SK-N-SH (cell line): Measurements from ENCODE around the gene WWC1. TPM values are rescaled to one million over a fixed set of nuclear protein-coding genes. Genes with fewer than 3 reads are reported as not detected.

Source experiments
- CTCF ChIA-PET: fragments of 300-600, 350-600 bp; formaldehyde crosslinking; extraction: SDS; loops from one replicate; lab custom pipeline; 2021; lab: Yijun Ruan, JAX
- POLR2A ChIA-PET: fragments of 350-600 bp; sonication (Branson Sonifier 250); formaldehyde crosslinking; extraction: SDS; loops from one replicate; lab custom pipeline; 2020; ENCODE audit warnings: antibody characterized with exemption, inconsistent platforms; lab: Yijun Ruan, JAX
- DNase-seq: peaks from one replicate; pipeline ENCODE4 v3.0.0; 2012
- H2AFZ ChIP-seq: fragments of 200-600 bp; sonication (generic); 2 replicates; pipeline ENCODE4 v1.8.1; 2016; ENCODE audit warnings: antibody characterized with exemption, mild to moderate bottlenecking, low read depth
- H3F3A ChIP-seq: fragments of 200-600 bp; sonication (generic); replicated peaks from 2 replicates; pipeline ENCODE3; 2016; ENCODE audit warnings: antibody characterized with exemption, mild to moderate bottlenecking; ENCODE audit not compliant: insufficient read depth
- H3K27ac ChIP-seq, 2 experiments: fragments of 200-500 bp in 1 of 2; fragments of 200-600 bp in 1 of 2; sonication (Bioruptor generic) in 1 of 2; sonication (generic), shearing (Covaris generic) in 1 of 2; 2 replicates each; pipeline versions ENCODE4 v1.5.1 to v1.6.1; 2014 to 2016; ENCODE audit warnings: low read depth in 2 of 2, inconsistent platforms in 1 of 2, low read length in 1 of 2, mild to moderate bottlenecking in 1 of 2, mixed read lengths in 1 of 2
- H3K27me3 ChIP-seq: fragments of 200-600 bp; sonication (generic), shearing (Covaris generic); 2 replicates; pipeline ENCODE4 v1.6.1; 2016; ENCODE audit warnings: mixed run types; ENCODE audit not compliant: insufficient read depth
- H3K36me3 ChIP-seq, 2 experiments: fragments of 200-500 bp in 1 of 2; fragments of 200-600 bp in 1 of 2; sonication (Bioruptor generic) in 1 of 2; sonication (generic) in 1 of 2; replicated peaks in 1 of 2; 2 replicates each; pipeline versions ENCODE3 to v1.5.1; 2014 to 2016; ENCODE audit warnings: low read length in 1 of 2, mild to moderate bottlenecking in 1 of 2; ENCODE audit not compliant: insufficient read depth in 2 of 2, control insufficient read depth in 1 of 2
- H3K4me1 ChIP-seq, 2 experiments: fragments of 200-500 bp in 1 of 2; fragments of 200-600 bp in 1 of 2; sonication (Bioruptor generic) in 1 of 2; sonication (generic), shearing (Covaris generic) in 1 of 2; 2 replicates each; pipeline versions ENCODE4 v1.5.1 to v1.6.1; 2014 to 2016; ENCODE audit warnings: low read depth in 1 of 2, low read length in 1 of 2, mixed run types in 1 of 2; ENCODE audit not compliant: insufficient read depth in 2 of 2, control insufficient read depth in 1 of 2
- H3K4me2 ChIP-seq: fragments of 200-600 bp; sonication (generic), shearing (Covaris generic); 2 replicates; pipeline ENCODE4 v1.6.1; 2017; ENCODE audit warnings: mixed run types
- H3K4me3 ChIP-seq, 2 experiments: fragments of 200-500 bp in 1 of 2; fragments of 200-600 bp in 1 of 2; sonication (Bioruptor generic) in 1 of 2; sonication (generic), shearing (Covaris generic) in 1 of 2; 2 replicates each; pipeline versions ENCODE4 v1.5.1 to v1.8.1; 2014 to 2016; ENCODE audit warnings: low read depth in 2 of 2, inconsistent platforms in 1 of 2, low read length in 1 of 2, mild to moderate bottlenecking in 1 of 2, mixed read lengths in 1 of 2, moderate library complexity in 1 of 2
- H3K79me2 ChIP-seq: fragments of 200-600 bp; sonication (generic); 2 replicates; pipeline ENCODE4 v1.8.1; 2017; ENCODE audit warnings: mild to moderate bottlenecking; ENCODE audit not compliant: insufficient read depth
- H3K9ac ChIP-seq: fragments of 200-600 bp; sonication (generic); 2 replicates; pipeline ENCODE4 v1.6.1; 2017; ENCODE audit warnings: mixed run types
- H3K9me2 ChIP-seq: fragments of 200-600 bp; sonication (generic); 2 replicates; pipeline ENCODE4 v1.6.1; 2017; ENCODE audit warnings: mixed run types
- H3K9me3 ChIP-seq: fragments of 200-600 bp; sonication (generic); 2 replicates; pipeline ENCODE4 v1.6.1; 2017; ENCODE audit warnings: mixed run types, mild to moderate bottlenecking, moderate library complexity
- H4K20me1 ChIP-seq: fragments of 200-600 bp; sonication (generic); 2 replicates; pipeline ENCODE4 v1.6.1; 2017; ENCODE audit warnings: mild to moderate bottlenecking, mixed run types; ENCODE audit not compliant: insufficient read depth
- CHD2 ChIP-seq: fragments of 150-350 bp; IDR thresholded peaks from 2 replicates; pipeline ENCODE4 v1.6.1; 2018; ENCODE audit warnings: low read length; ENCODE audit not compliant: partially characterized antibody
- ELF1 ChIP-seq: IDR thresholded peaks from 2 replicates; pipeline ENCODE4 v1.4.0; 2012
- EZH2phosphoT487 ChIP-seq: fragments of 200-600 bp; sonication (generic); IDR thresholded peaks from 2 replicates; pipeline ENCODE4 v1.6.1; 2017; ENCODE audit warnings: low read depth, mixed run types, mild to moderate bottlenecking, antibody characterized with exemption, moderate library complexity, borderline replicate concordance
- GABPA ChIP-seq: IDR thresholded peaks from 2 replicates; pipeline ENCODE4 v1.4.0; 2012; ENCODE audit warnings: low read depth, mild to moderate bottlenecking
- GATA2 ChIP-seq: sonication (generic); formaldehyde crosslinking; IDR thresholded peaks from 2 replicates; pipeline ENCODE4 v1.5.0; 2020; ENCODE audit warnings: mild to moderate bottlenecking, missing genetic modification reagents
- JUND ChIP-seq: IDR thresholded peaks from 2 replicates; pipeline ENCODE4 v1.4.0; 2012
- POLR2AphosphoS5 ChIP-seq: IDR thresholded peaks from 2 replicates; pipeline ENCODE4 v1.6.1; 2012; ENCODE audit warnings: low read depth, low read length
- RAD21 ChIP-seq: IDR thresholded peaks from 2 replicates; pipeline ENCODE4 v1.6.1; 2012; ENCODE audit warnings: mild to moderate bottlenecking, low read length
- RCOR1 ChIP-seq: fragments of 150-350 bp; IDR thresholded peaks from 2 replicates; pipeline ENCODE4 v1.6.1; 2017; ENCODE audit warnings: antibody characterized with exemption, low read length
- RFX5 ChIP-seq: IDR thresholded peaks from 2 replicates; pipeline ENCODE4 v1.6.1; 2012; ENCODE audit warnings: mild to moderate bottlenecking, improper control_type of control experiment, low read length
- RXRA ChIP-seq: IDR thresholded peaks from 2 replicates; pipeline ENCODE4 v1.4.0; 2012; ENCODE audit warnings: low read depth, mild to moderate bottlenecking, borderline replicate concordance
- SIN3A ChIP-seq: IDR thresholded peaks from 2 replicates; pipeline ENCODE4 v1.6.1; 2012; ENCODE audit warnings: low read depth, mild to moderate bottlenecking, low read length, moderate library complexity, borderline replicate concordance
- TAF1 ChIP-seq: IDR thresholded peaks from 2 replicates; pipeline ENCODE4 v1.6.1; 2012; ENCODE audit warnings: low read depth, mild to moderate bottlenecking, low read length, moderate library complexity, borderline replicate concordance
- TCF12 ChIP-seq: IDR thresholded peaks from 2 replicates; pipeline ENCODE4 v1.4.0; 2012
- TEAD4 ChIP-seq: IDR thresholded peaks from 2 replicates; pipeline ENCODE4 v1.4.0; 2012; ENCODE audit warnings: mild to moderate bottlenecking, borderline replicate concordance; ENCODE audit not compliant: insufficient read depth
- WGBS: methylation state at CpG from one replicate; pipeline ENCODE4 v1.1.6; 2017; ENCODE audit warnings: low lambda C conversion rate; 5-methylcytosine and 5-hydroxymethylcytosine counted together
- polyA plus RNA-seq, 3 experiments: library from polyadenylated mRNA; depleted of rRNA; stranded (reverse); fragments of >200 nt; gene quantifications; 2 replicates each; pipeline ENCODE4 v1.2.3, GENCODE V29; 2012
- TF ChIP-seq, protein P1 (sequence below): IDR thresholded peaks from 2 replicates; pipeline ENCODE4 v1.6.1; 2012; ENCODE audit warnings: mild to moderate bottlenecking, low read depth, low read length, moderate library complexity
- TF ChIP-seq, protein P2 (sequence below): IDR thresholded peaks from 2 replicates; pipeline ENCODE4 v1.4.0; 2012; ENCODE audit warnings: low read depth, borderline replicate concordance
- TF ChIP-seq, protein P3 (sequence below): IDR thresholded peaks from 2 replicates; pipeline ENCODE4; 2012

The WWC1 gene
- polyA plus RNA-seq, 1 of the 3 experiments (the other 2 are of a cell fraction): 16.9 TPM

DNA sequence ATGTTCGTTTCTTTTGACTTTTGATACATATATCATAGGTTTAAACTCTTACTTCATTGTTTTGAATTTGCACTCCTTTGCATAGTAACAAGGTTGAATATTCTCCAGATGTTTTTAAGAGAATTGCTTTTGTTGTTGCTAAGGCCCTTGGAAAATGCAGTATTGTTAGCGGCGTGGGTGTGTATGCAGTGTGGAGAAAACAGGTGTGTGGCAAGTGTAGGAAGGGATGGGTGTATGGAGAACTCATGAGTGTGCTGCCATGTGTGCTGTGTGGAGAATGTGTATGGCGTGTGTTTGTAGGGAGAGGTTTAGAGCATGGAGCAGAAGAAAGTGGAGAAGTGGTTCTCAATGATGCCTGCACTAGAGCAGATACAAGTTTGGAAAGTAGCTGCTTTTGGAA, 87.3 kb downstream of the WWC1 start:
- peaks cover 0 to 3% of the 10 kb centered on the region in 2 experiments for H3K36me3 ChIP-seq
- H3K4me3 ChIP-seq: no peak overlapping the region
- no peaks in the 10 kb centered on the region for H3K9me2 ChIP-seq
- H3K9ac ChIP-seq: no peak overlapping the region
- 97% methylated on average over 4 of the region's 4 CpGs for WGBS
- no peak overlapping the region for H3K4me2 ChIP-seq
- no peak overlapping the region for H2AFZ ChIP-seq
- H3K27ac ChIP-seq: no peak overlapping the region
- H4K20me1 ChIP-seq: no peaks in the 10 kb centered on the region
- TF ChIP-seq TEAD4: no peak
- no peaks in the 10 kb centered on the region for H3K9me3 ChIP-seq
- no peaks in the 10 kb centered on the region for H3F3A ChIP-seq
- no peak for DNase-seq
- no peaks in the 10 kb centered on the region for H3K4me1 ChIP-seq
- peaks cover 10% of the 10 kb centered on the region; the same call in 1 of the 2 replicates for H3K79me2 ChIP-seq
- CTCF ChIA-PET: no interaction called here
- POLR2A ChIA-PET: no interaction called here
- H3K27me3 ChIP-seq: no peaks in the 10 kb centered on the region

DNA sequence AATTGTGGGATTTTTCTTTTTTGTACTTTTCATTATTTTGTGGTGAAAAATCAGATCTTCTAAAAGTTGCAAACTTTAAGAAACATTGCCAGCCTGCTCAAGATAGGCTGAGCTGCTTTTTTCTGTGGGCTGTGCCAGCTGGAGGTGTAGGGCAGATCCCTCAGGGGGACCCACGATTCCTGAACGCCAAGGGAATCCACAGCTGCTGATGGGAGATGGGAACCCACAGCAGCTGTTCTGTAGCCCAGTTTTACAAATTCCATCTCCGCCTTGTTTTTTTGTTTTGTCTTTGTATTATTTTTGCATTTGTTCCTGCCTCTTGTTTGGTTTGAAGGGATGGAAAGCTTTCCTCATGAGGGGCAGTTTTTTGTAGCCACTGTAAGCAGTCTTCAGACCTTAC, 91.0 kb downstream of the WWC1 start:
- no peaks in the 10 kb centered on the region for H3K9me2 ChIP-seq
- no peaks in the 10 kb centered on the region for H4K20me1 ChIP-seq
- H3K4me1 ChIP-seq: no peaks in the 10 kb centered on the region
- no peak overlapping the region for H3K27ac ChIP-seq
- H3K27me3 ChIP-seq: no peaks in the 10 kb centered on the region
- DNase-seq: no peak
- H3K4me2 ChIP-seq: peak overlapping the region; percentile 48; the same call in 1 of the 2 replicates
- H3K9me3 ChIP-seq: no peaks in the 10 kb centered on the region
- no peak overlapping the region for H3K9ac ChIP-seq
- TF ChIP-seq RAD21 (no peak), TCF12 (no peak), EZH2phosphoT487 (no peak), GABPA (no peak), JUND (no peak), CHD2 (no peak), SIN3A (no peak), POLR2AphosphoS5 (no peak), ELF1 (no peak), GATA2 (CRISPR knock-in tag) (no peak), RFX5 (no peak), TAF1 (no peak), RCOR1 (no peak), RXRA (no peak)
- TF ChIP-seq, protein P1, sequence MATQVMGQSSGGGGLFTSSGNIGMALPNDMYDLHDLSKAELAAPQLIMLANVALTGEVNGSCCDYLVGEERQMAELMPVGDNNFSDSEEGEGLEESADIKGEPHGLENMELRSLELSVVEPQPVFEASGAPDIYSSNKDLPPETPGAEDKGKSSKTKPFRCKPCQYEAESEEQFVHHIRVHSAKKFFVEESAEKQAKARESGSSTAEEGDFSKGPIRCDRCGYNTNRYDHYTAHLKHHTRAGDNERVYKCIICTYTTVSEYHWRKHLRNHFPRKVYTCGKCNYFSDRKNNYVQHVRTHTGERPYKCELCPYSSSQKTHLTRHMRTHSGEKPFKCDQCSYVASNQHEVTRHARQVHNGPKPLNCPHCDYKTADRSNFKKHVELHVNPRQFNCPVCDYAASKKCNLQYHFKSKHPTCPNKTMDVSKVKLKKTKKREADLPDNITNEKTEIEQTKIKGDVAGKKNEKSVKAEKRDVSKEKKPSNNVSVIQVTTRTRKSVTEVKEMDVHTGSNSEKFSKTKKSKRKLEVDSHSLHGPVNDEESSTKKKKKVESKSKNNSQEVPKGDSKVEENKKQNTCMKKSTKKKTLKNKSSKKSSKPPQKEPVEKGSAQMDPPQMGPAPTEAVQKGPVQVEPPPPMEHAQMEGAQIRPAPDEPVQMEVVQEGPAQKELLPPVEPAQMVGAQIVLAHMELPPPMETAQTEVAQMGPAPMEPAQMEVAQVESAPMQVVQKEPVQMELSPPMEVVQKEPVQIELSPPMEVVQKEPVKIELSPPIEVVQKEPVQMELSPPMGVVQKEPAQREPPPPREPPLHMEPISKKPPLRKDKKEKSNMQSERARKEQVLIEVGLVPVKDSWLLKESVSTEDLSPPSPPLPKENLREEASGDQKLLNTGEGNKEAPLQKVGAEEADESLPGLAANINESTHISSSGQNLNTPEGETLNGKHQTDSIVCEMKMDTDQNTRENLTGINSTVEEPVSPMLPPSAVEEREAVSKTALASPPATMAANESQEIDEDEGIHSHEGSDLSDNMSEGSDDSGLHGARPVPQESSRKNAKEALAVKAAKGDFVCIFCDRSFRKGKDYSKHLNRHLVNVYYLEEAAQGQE: no peak
- TF ChIP-seq, protein P2, sequence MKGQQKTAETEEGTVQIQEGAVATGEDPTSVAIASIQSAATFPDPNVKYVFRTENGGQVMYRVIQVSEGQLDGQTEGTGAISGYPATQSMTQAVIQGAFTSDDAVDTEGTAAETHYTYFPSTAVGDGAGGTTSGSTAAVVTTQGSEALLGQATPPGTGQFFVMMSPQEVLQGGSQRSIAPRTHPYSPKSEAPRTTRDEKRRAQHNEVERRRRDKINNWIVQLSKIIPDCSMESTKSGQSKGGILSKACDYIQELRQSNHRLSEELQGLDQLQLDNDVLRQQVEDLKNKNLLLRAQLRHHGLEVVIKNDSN: no peak
- TF ChIP-seq, protein P3, sequence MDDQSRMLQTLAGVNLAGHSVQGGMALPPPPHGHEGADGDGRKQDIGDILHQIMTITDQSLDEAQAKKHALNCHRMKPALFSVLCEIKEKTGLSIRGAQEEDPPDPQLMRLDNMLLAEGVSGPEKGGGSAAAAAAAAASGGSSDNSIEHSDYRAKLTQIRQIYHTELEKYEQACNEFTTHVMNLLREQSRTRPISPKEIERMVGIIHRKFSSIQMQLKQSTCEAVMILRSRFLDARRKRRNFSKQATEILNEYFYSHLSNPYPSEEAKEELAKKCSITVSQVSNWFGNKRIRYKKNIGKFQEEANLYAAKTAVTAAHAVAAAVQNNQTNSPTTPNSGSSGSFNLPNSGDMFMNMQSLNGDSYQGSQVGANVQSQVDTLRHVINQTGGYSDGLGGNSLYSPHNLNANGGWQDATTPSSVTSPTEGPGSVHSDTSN: no peak
- no peak overlapping the region for H3K4me3 ChIP-seq
- WGBS: 87% methylated on average over 3 of the region's 3 CpGs
- POLR2A ChIA-PET: no interaction called here
- peaks cover 0 to 13% of the 10 kb centered on the region in 2 experiments for H3K36me3 ChIP-seq
- H3K79me2 ChIP-seq: peaks cover 10% of the 10 kb centered on the region; the same call in 1 of the 2 replicates
- no peaks in the 10 kb centered on the region for H3F3A ChIP-seq
- H2AFZ ChIP-seq: no peak overlapping the region
- CTCF ChIA-PET: no interaction called here
